MM.1S (cell line): Measurements from ENCODE around the gene MTHFD1L.

Experiments used
- EZH2 ChIP-seq: fragments of 300-600 bp; sonication (generic); optimal IDR thresholded peaks from 2 replicates; pipeline ENCODE3; 2017; ENCODE audit warnings: low read depth, mild to moderate bottlenecking, antibody characterized with exemption, low read length, mixed read lengths
- TF ChIP-seq, protein P1 (sequence below): fragments of 300-600 bp; sonication (generic); IDR thresholded peaks from 2 replicates; pipeline ENCODE4 v1.5.1; 2016; ENCODE audit warnings: antibody characterized with exemption, low read length, mixed read lengths

DNA sequence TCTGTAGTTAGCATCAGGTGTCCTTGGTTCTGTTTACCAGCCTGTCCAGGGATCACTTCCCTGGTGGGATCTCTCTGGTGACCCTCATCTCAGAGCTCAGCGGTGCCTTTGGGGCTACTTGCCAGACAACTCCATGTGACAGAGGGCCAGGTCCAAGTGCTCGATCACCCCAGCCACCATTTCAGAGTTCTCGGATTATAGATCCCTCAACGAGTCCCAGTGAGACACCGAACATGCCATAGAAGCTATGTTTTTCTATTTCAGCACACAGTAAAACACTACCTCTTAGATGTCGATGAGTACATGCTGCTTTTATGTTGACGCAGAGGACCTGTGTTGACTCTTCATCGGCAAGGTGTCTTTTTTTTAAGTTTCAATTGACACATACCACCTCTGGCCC is 204.1 kb downstream of the MTHFD1L start:
- TF ChIP-seq EZH2 = no peak
- TF ChIP-seq, protein P1, sequence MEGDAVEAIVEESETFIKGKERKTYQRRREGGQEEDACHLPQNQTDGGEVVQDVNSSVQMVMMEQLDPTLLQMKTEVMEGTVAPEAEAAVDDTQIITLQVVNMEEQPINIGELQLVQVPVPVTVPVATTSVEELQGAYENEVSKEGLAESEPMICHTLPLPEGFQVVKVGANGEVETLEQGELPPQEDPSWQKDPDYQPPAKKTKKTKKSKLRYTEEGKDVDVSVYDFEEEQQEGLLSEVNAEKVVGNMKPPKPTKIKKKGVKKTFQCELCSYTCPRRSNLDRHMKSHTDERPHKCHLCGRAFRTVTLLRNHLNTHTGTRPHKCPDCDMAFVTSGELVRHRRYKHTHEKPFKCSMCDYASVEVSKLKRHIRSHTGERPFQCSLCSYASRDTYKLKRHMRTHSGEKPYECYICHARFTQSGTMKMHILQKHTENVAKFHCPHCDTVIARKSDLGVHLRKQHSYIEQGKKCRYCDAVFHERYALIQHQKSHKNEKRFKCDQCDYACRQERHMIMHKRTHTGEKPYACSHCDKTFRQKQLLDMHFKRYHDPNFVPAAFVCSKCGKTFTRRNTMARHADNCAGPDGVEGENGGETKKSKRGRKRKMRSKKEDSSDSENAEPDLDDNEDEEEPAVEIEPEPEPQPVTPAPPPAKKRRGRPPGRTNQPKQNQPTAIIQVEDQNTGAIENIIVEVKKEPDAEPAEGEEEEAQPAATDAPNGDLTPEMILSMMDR = no peak
